GOT3 (cell line): ENCODE measurements around the gene PLVAP.

Experiments used
- DNase-seq: peaks from one replicate; lab custom pipeline; 2025; ENCODE audit warnings: mixed read lengths; lab: John Stamatoyannopoulos, UW

Gene PLVAP

GRCh38 chr19:17333611-17334413 is 43.3 kb downstream of the PLVAP start:
- DNase-seq = no peak

- no peak for DNase-seq
These were observed 44.2 kb downstream of the PLVAP start for GRCh38 chr19:17332677-17333581.

DNA sequence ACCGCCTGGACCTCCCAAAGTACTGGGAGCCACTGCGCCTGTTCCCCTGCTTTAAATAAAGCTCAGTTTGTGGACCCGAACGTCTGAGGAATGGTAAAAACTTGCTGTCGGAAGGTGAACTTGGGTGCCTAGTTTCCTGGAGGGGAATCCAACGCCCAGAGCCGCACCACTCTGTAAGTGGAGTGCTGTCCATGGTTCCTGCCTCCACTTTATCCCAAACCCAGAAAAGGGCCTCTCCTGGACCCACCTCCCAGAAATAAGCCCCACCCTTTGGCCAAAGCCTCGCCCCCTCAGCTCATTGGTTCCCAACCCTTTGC is 44.8 kb downstream of the PLVAP start:
- no peak for DNase-seq

- DNase-seq = no peak
These were observed 46.0 kb downstream of the PLVAP start for GRCh38 chr19:17331045-17331558.

DNA sequence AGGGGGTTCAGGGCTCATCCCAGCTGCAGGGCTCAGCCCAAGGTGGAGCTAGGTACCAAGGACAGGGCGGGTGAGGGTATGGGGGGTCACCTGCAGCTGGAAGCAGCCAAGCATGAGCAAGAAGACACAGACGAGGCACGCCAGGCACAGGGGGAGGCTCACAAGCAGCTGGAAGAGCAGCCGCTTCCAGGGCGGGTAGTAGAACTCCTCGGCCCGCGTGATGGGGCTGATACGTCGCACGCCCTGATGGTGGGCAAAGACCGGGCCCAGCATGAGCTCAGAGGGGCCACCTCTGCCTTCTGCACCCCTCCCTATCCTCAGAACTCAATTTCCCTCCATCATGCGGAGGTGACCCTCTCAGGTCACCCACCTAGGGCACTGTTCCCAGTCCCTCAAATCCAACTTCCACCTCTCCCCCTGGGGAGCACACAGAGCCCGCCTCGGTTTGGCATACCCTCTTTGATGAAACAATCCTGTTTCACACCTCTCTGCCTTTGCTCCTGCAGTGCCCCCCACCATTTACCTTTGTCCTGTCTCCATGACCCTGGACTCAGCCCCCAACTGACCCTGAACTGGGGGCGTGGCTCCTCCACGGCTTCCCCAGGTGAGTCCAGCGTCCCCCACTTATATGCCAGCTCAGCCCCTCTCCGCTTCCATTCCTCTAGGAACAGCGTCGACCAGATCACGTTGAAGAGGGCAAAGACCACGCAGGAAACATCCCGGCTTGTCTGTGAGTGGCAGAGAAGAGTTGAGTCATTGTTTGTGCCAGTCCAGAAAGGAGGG is 46.7 kb downstream of the PLVAP start:
- no peak for DNase-seq

DNA sequence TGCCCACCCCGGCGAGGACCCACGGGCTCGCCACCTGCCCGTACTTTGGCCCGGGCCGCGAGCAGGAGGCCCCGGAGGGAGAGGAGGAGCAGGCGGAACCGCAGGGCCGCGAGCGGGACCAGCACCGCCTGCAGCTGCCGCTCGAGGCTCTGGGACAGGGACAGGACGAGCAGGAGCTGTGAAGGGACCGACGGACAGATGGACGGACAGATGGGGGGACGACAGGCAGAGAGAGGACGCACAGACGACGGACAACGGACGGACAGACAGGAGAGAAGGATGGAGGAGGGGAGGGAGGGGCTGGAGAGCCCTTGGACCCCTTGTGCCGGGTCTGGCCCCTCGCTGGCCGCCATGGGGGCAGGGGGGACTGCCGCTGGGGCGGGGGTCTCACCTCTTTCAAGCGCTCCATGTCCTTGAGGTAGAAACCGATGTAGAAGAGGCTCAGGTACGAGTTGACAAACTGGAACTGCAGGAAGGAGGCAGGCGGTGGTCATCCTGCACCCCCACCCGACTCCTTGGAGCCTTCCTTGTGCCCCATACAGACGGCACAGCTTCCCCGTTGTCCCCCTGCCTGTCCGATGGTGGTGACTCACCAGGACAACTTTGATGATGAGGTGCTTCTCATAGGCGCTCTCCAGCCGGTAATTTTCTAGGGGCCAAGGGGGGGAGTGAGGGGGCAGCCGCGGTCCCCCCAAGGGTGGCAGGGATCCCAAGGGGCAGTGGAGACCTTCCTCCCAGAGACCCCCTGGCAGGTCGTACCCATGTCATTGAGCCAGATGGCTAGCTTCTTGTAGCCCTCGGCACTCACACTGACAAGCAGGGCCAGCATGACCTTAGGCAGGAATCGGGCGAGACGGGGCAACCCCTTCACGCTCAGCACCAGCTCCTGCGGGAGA is 47.5 kb downstream of the PLVAP start:
- no peak for DNase-seq

- DNase-seq = no peak
These were observed 48.4 kb downstream of the PLVAP start for GRCh38 chr19:17328517-17329365.

DNA sequence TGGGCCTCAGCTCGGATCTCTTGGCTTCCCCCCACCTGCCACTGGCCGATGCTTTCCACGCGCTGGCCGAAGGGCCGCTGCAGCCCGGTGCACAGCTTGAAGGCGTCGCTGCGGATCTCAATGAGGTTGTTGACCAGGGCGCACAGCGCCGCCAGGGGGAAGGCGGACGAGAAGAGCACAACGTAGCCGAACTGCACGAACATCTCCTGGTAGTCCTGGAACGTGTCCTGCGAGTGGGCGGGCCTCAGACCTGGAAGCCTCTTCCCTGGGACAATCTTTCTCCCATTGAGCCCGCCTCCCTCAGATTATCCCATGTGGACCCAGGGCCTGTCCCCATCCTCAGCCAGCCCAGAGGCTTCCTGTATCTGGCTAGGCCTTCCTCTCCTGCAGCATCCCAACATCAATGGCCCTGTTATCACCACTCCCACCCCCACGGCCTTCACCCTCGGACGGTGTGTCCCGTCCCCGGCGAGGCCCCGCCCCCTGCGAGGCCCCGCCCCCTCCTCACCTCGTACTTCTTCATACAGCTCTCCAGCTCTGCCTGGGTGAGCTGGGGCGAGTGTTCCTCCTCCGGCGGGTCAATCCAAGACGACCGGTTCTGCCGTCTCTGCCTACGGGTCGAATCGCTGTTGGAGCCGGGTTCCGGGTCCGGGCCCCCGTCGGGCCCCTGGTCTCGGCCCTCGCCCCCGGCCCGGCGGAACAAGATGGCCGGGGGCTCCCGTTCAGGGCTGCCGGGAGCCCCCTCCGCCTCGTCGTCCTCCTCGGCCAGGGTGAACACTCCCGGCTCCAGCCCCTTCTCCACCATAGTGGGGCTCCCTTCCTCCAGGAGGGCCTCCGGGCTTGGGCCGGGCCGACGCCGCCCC is 49.3 kb downstream of the PLVAP start:
- DNase-seq = no peak

GRCh38 chr19:17327068-17327653 is 50.0 kb downstream of the PLVAP start:
- DNase-seq = no peak

- DNase-seq = no peak
These were observed 50.6 kb downstream of the PLVAP start for GRCh38 chr19:17326595-17326966.

- no peak for DNase-seq
These were observed 51.1 kb downstream of the PLVAP start for GRCh38 chr19:17325881-17326594.

DNA sequence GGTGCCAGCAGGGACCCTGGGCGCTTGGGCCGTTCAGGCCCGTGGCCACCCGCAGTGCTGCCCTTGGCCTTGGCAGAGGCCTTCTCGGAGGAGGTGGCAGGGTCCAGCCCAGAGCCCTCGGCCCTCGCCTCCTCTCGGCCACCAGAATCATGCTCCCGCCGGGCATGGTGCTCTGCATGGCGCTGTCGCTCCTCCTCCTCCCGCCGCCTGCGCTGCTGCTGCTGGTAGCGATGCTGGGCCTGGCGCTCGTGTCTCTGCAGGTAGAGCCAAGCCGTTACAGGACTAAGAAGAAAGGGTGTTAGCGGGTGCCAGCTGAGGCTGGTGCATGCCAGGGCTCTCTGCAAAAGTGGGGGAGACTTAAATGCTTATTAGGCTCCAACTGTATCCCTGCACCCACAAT is 52.0 kb downstream of the PLVAP start:
- no peak for DNase-seq

GRCh38 chr19:17324357-17325114 is 52.6 kb downstream of the PLVAP start:
- no peak for DNase-seq

- no peak for DNase-seq
These were observed 53.2 kb downstream of the PLVAP start for GRCh38 chr19:17323964-17324332.

DNA sequence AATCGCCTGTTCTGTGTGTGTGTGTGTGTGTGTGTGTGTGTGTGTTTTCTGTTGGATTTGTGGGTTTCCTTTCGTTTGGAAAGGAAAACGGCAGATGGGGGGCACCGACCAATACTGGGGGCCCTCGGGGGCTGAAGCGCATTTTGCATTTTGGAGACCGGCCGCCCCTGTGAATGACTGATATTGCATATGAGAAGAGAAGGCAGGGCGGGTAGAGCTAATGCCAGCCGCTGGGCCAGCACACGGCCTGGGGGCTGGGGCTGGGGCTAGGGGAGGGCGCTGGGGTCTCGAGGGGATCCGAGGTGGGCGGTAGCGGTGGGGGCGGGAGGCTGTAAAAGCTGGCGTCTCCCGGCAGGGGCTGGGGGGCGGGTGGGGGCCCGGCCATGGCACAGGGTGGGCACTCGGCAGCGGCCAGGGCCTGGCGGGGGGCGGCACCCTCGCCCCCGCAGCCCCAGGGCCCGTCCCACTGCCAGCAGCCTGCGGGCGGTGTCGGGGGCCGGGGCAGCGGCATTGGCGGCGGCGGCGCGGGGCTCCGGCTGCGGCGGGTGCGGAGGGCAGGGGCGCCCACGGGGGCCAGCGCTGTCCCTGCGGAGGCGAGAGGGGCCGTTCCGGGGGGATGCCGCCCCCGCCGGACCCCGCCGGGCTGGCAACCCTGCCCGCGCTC is 53.7 kb downstream of the PLVAP start:
- no peak for DNase-seq

- no peak for DNase-seq
These were observed 54.3 kb downstream of the PLVAP start for GRCh38 chr19:17322854-17323253.
